K562 (cell line): ENCODE measurements around the gene CPNE2. TPM values are rescaled to one million over a fixed set of nuclear protein-coding genes. Genes with fewer than 3 reads are reported as not detected.

Experiments
- ATAC-seq: fragments of 200-7000 bp; cut with Tn5 transposase; 3 replicates; pipeline ENCODE4 v1.9.1; 2020; ENCODE audit warnings: moderate library complexity
- BruUV-seq: library from RNA; stranded (reverse); fragments of 400-500 nt; replicated peaks from 2 replicates; lab custom pipeline; 2021; lab: Mats Ljungman, UMichigan
- CTCF ChIA-PET: fragments of 300-600 bp; formaldehyde crosslinking; extraction: SDS; loops from one replicate; lab custom pipeline; 2021; ENCODE audit warnings: low intra/inter-chr PET ratio; lab: Yijun Ruan, JAX
- POLR2A ChIA-PET: fragments of 300-600, 350-650 bp; sonication (Branson Sonifier 250); formaldehyde crosslinking; extraction: SDS; loops from one replicate; lab custom pipeline; 2021; ENCODE audit warnings: antibody characterized with exemption, inconsistent platforms; lab: Yijun Ruan, JAX
- DNase-seq, 4 experiments: peaks; one replicate each; pipeline versions ENCODE4 v3.0.0 to v3.0.0-alpha.2; 2011 to 2018; ENCODE audit warnings: low spot score in 3 of 4, mixed read lengths in 3 of 4; ENCODE audit errors: extremely low read depth in 1 of 4
- FAIRE-seq: peaks from 2 replicates; lab custom pipeline; 2011; peaks lifted over from hg19 to GRCh38; lab: Jason Lieb, UNC
- H2AFZ ChIP-seq: 2 replicates; pipeline ENCODE4 v1.6.0; 2011; ENCODE audit warnings: low read depth, low read length, control low read depth, inconsistent platforms
- H3K27ac ChIP-seq: fragments of 200-600 bp; 3 replicates; pipeline ENCODE4 v1.8.0; 2011; ENCODE audit warnings: low read depth, mild to moderate bottlenecking, control low read depth, inconsistent platforms, low read length, moderate library complexity, mixed read lengths; ENCODE audit errors: extremely low read depth
- H3K27me3 ChIP-seq, 2 experiments: fragments of 300-600 bp in 1 of 2; 2 replicates in 1 of 2; 3 replicates in 1 of 2; pipeline versions ENCODE4 v1.6.0 to v1.8.0; 2011; ENCODE audit warnings: inconsistent platforms in 2 of 2, low read length in 2 of 2, mild to moderate bottlenecking in 1 of 2, mixed read lengths in 1 of 2, moderate library complexity in 1 of 2; ENCODE audit not compliant: control insufficient read depth in 2 of 2, insufficient read depth in 2 of 2
- H3K36me3 ChIP-seq: fragments of 300-600 bp; 3 replicates; pipeline ENCODE4 v1.8.0; 2011; ENCODE audit warnings: mild to moderate bottlenecking, low read length, inconsistent platforms; ENCODE audit not compliant: control insufficient read depth, insufficient read depth
- H3K4me1 ChIP-seq, 2 experiments: fragments of 200-600 bp in 1 of 2; replicated peaks in 1 of 2; 2 replicates in 1 of 2; 3 replicates in 1 of 2; pipeline versions ENCODE4 v1.5.1 to v1.8.0; 2011; ENCODE audit warnings: inconsistent platforms in 2 of 2, low read length in 2 of 2, mild to moderate bottlenecking in 1 of 2, mixed read lengths in 1 of 2, moderate library complexity in 1 of 2; ENCODE audit not compliant: control insufficient read depth in 2 of 2, insufficient read depth in 2 of 2
- H3K4me2 ChIP-seq: 2 replicates; pipeline ENCODE4 v1.6.1; 2011; ENCODE audit warnings: low read length, control low read depth, inconsistent platforms, mixed read lengths; ENCODE audit not compliant: insufficient read depth
- H3K4me3 ChIP-seq: fragments of 200-600 bp; sonication (generic), shearing (Covaris generic); 2 replicates; pipeline ENCODE4 v1.5.1; 2016; ENCODE audit warnings: control low read depth, inconsistent platforms
- H3K79me2 ChIP-seq: fragments of 200-600 bp; 3 replicates; pipeline ENCODE4 v1.8.0; 2011; ENCODE audit warnings: low read length, inconsistent platforms; ENCODE audit not compliant: control insufficient read depth, insufficient read depth
- H3K9ac ChIP-seq, 2 experiments: 2 replicates each; pipeline versions ENCODE4 v1.6.0 to v1.6.1; 2011; ENCODE audit warnings: low read depth in 2 of 2, low read length in 2 of 2, control low read depth in 1 of 2, inconsistent platforms in 1 of 2, mild to moderate bottlenecking in 1 of 2, mixed read lengths in 1 of 2; ENCODE audit not compliant: insufficient read depth in 1 of 2
- H3K9me1 ChIP-seq: one replicate; pipeline ENCODE4 v1.6.0; 2011; ENCODE audit warnings: inconsistent platforms, mild to moderate bottlenecking, low read length, moderate library complexity; ENCODE audit not compliant: control insufficient read depth, insufficient read depth
- H3K9me3 ChIP-seq: replicated peaks from 2 replicates; pipeline ENCODE4 v1.5.1; 2011; ENCODE audit warnings: low read depth, low read length, inconsistent platforms; ENCODE audit not compliant: control insufficient read depth, insufficient read depth
- H4K20me1 ChIP-seq: replicated peaks from 2 replicates; pipeline ENCODE4 v1.6.1; 2011; ENCODE audit warnings: low read length, inconsistent platforms, mixed read lengths; ENCODE audit not compliant: control insufficient read depth, insufficient read depth
- ATF7 ChIP-seq: fragments of 450-650 bp; IDR thresholded peaks from 2 replicates; pipeline ENCODE4 v1.7.1; 2014; ENCODE audit warnings: mild to moderate bottlenecking, moderate library complexity
- PRDM10 ChIP-seq: fragments of 450-650 bp; IDR thresholded peaks from 2 replicates; pipeline ENCODE4 v1.6.1; 2018; ENCODE audit not compliant: partially characterized antibody
- TSHZ1 ChIP-seq: fragments of 250-450 bp; sonication (Bioruptor Pico); IDR thresholded peaks from 2 replicates; pipeline ENCODE4 v1.4.0; 2020; ENCODE audit warnings: mild to moderate bottlenecking, moderate library complexity
- ZNF217 ChIP-seq: sonication (generic); formaldehyde crosslinking; IDR thresholded peaks from 2 replicates; pipeline ENCODE4 v1.8.0; 2022; ENCODE audit warnings: mild to moderate bottlenecking, missing genetic modification reagents
- WGBS: fragments of 100-300 bp; shearing (Covaris generic); methylation state at CpG from one replicate; pipeline ENCODE4 v1.1.6; 2016; ENCODE audit warnings: low coverage, mixed read lengths; ENCODE audit not compliant: insufficient coverage; ENCODE audit errors: missing lambda C conversion rate; 5-methylcytosine and 5-hydroxymethylcytosine counted together
- in situ Hi-C: fragments of 300-500 bp; cut with MboI; formaldehyde crosslinking; loops from 4 replicates; pipeline ENCODE4 v1.15.0; 2018; ENCODE audit warnings: inconsistent platforms, mixed read lengths
- intact Hi-C: fragments of 100-400 bp; cut with micrococcal nuclease; formaldehyde crosslinking; loops from 2 replicates; pipeline ENCODE4 v1.14.2; 2022
- polyA plus RNA-seq, 8 experiments: library from polyadenylated mRNA; depleted of rRNA in 4 of 8; stranded (reverse) in 5 of 8; unstranded in 3 of 8; fragments of >200 nt; fragmentation: Nextera tagmentation in 2 of 8; fragmentation: Illumina TruSeq in 1 of 8; extraction: Ambion mirVana in 2 of 8; extraction: Trizol in 1 of 8; gene quantifications; 2 replicates each; pipeline versions ENCODE4 v1.2.1 to v1.2.3, GENCODE V29; 2011 to 2014; ENCODE audit warnings: inconsistent platforms in 1 of 8, missing spikeins in 1 of 8
- total RNA-seq, 7 experiments: library from RNA; depleted of rRNA in 6 of 7; stranded (reverse); fragments of >200 nt in 6 of 7; fragmentation: Illumina TruSeq in 2 of 7; extraction: Trizol in 2 of 7; gene quantifications; 2 replicates each; pipeline versions ENCODE4 v1.2.1 to v1.2.3, GENCODE V29; 2011 to 2021; ENCODE audit warnings: low replicate concordance in 1 of 7

CPNE2 gene
- total and polyA plus RNA-seq, 9 of the 15 experiments (the other 6 are each of a cell fraction or from before 2014, with no cell fraction given) = 3.0 to 13.9 (median 8.6) TPM

- no peak overlapping the region for H3K27ac ChIP-seq
- H3K9ac ChIP-seq = no peak overlapping the region
- no peak overlapping the region for H2AFZ ChIP-seq
- intact Hi-C loops = no loop called here
- ChIA-PET POLR2A (no interaction called here), CTCF (no interaction called here)
- no peaks in the 10 kb centered on the region for H3K27me3 ChIP-seq
- H4K20me1 ChIP-seq = 0 out of 2 replicates have a peak, but pooled peaks cover 3% of the 10 kb centered on the region
- no peaks in the 10 kb centered on the region for H3K9me1 ChIP-seq
- FAIRE-seq (no peak), DNase-seq (no peak)
- WGBS = 13% methylated on average over 1 of the region's 1 CpG
- no peaks in the 10 kb centered on the region for H3K36me3 ChIP-seq
- TF ChIP-seq ATF7 (peak; percentile 45; the same call in 1 of the 2 replicates), TSHZ1 (CRISPR knock-in tag) (no peak), ZNF217 (no peak), PRDM10 (peak; percentile 94)
- TF ChIP-seq, all 486 proteins: peak for 2
- Histone ChIP-seq H3K4me3 (no peak overlapping the region), H3K9me3 (no peaks in the 10 kb centered on the region), H3K79me2 (no peaks in the 10 kb centered on the region), H3K4me2 (no peak overlapping the region), H3K4me1 (peaks cover 20 to 22% of the 10 kb centered on the region in 2 experiments)
- no peak for ATAC-seq
- no TSS peak for BruUV-seq
- in situ Hi-C loops = no loop called here
Observed at GRCh38 chr16:57108432-57108831, 16.0 kb downstream of the CPNE2 start.
